GM21528 (cell line): ENCODE measurements around the gene GATC.
"Not testable (repeated sequence)": the region's sequence is repeated elsewhere in the genome, so short reads cannot be mapped to it uniquely, and the experiment has no call there.

Experiments used
- ATAC-seq: cut with Tn5 transposase; IDR thresholded peaks from one replicate; pipeline ENCODE4 v1.9.1; 2021; ENCODE audit warnings: mild to moderate bottlenecking, moderate library complexity; ENCODE audit not compliant: unreplicated experiment, low FRiP score

Gene GATC

DNA sequence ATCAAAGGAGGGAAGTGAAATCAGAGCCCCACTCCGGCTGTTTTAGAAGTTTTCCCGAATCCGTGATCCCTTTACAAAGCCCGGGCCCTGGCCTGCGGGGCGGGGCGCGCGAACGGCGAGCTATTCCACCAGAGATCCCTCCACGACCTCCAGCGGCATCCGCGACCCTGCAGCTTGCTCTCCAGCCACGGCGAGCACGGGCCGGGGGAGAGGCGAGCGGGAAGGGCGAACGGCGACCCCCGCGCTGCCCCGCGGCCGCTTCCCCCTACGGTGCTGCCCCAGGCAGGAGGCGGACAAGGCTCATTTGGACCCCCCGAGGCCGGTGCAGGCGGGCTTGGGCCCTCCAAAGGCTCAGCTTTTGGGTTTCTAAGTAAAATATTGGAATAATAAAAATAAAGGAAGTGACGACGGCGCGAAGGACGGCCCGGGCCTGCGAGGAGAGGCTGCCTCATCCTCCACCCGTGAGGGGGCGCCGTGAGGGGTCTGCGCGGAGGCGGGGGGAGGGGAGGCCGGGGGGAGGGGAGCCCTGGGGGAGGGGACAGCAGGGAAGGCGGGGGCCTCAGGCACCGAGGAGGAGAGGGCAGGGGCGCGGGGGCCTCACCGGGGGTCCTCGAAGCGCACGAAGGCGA lies 22.7 kb downstream of the GATC start:
- peak; percentile 30 for ATAC-seq

DNA sequence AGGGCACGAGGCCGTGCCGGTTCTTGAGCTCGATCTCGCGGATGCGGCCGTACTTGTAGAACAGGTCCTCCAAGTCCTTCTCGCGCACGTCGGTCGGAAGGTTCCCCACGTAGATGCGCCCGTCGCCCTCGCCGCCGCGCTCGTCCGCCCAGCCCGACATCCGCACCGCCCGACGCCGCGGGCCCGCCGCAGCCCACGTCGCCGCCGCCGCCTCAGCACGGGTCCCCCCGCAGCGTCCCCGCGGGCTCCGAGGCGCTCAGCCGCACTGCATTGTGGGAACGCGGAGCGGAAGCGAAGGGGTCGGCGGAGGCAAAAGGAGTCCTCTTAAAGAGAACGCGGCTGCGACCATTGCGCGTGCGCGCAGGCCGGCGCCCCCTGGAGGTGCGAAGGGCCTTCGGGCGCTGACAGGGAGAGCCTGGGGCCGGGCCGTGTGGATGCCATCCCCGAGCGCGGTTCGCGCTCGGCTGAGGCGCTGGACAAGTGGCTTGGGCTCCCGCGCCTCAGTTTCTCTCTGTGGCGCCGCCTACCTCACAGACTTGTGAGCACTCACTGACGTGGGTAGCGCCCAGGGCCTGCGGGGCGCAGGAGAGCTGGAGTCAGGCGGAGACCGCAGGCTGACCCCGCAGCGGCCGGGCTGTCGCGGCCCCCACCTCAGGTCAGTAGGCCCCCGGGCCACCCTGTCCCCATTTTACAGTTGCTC lies 23.4 kb downstream of the GATC start, which contains the start of gene SRSF9:
Gene SRSF9, minus strand, starts transcription at position 299 of the 700 bp plus-strand sequence. Its CDS starts 139 bp downstream, at position 160.
- peak; percentile 88 for ATAC-seq

DNA sequence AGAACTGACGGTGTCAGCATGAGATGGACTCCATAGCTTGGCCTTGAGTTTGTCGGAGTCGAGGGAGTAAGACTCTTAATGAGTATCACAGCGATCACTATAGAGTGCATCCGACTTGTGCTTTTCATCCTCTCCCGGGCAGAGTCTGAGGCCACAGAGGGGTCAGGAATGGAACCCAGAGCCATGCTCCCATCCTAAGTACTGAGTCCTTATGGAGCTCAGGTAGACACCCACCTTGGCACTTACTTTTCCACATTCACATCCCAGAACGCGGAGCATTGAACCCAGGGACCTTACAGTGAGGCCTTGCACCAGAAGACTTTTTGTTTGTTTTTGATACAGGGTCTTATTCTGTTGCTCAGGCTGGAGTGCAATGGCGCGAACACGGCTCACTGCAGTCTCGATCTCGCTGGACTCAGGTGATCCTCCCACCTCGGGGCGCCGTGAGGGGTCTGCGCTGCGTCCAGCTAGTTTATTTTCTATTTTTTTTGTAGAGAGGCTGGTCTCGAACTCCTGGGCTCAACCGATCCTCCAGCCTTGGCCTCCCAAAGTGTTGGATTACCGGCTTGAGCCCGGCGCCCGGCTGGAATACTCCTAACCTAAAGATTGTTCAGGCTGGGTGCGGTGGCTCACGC lies 24.0 kb downstream of the GATC start:
- ATAC-seq = peak; percentile 20

DNA sequence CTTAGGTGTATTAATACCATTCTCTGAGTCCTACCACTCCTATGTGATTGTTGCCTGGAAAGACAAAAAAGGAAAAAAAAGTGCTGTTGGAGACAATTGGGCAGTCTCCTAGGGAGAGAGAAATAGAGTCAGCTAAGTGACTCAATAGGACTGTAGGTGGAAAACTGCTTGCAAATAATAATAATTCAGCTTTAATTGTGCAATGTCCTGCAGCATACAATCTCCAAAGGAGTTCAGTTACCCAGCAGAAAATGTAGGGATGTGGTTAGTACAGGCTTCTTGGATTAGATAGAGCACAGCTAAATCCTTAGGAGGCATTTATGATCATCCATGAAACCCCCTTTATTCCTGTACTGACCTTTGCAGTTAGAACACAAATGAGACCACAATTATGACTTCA lies 26.3 kb downstream of the GATC start:
- ATAC-seq = no peak

DNA sequence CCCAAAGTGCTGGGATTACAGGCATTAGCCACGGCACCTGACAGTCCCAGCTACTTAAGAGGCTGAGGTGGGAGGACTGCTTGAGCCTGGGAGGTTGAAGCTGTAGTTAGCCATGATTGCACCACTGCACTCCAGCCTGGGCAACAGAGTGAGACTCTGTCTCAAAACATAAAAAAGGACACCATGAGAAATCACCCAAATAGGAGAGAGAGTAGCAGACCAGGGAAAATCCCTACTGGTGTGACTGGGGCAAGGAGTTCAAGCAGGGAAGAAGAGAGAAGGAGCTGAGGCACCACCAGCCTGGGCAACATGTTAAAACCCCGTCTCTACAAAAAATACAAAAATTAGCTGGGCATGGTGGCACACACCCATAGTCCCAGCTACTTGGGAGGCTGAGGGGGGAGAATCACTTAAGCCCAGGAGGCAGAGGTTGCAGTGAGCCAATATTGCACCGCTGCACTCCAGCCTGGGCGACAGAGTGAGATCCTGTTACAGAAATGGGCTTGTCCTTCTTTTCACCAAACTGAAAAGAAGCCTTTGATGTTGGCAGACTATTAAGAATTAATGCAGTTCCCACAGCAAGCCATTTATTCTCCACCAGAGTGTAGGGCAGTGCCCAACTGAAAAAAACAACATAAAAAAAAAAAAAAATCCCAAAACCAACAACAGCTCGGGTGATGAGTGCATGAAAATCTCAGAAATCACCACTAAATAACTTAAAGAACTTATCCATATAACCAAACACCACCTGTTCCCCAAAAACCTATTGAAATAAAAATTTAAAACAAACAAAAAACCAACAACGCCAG lies 27.8 kb downstream of the GATC start:
- no peak for ATAC-seq

DNA sequence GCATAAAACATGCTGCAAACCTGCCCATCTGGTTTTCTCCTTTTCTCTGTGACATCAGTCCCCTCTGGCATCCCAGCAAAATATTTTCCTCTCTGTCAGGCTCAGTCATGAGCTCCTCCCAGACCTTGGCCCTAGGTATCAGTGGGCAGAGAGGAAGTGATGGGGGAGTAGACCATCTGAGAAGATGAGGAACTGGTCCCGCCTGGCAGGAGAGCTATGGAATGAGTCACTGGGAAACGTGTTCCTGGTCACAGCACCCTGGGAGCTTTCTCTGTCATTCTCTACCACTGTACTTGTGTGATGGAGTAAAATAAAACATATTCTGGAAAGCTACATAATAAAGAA lies 28.3 kb downstream of the GATC start:
- no peak for ATAC-seq

DNA sequence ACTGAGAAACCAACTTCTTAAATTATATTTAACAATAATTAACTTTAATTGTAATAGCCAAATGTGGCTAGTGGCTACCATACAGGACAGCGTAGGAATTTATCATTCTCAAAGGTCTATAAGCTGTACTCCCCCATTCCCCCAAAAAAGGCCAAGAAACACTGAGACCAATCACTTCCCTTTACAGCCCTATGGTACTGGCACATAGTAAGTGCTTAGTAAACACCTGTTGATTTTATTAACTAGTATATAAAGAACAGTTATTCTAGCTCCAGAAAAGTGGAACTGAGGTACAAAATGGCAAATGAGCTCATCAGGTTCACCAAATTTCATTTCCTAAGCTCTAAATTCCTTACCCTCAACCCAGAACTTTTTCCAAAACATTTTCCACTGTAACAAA lies 29.4 kb downstream of the GATC start:
- no peak for ATAC-seq

DNA sequence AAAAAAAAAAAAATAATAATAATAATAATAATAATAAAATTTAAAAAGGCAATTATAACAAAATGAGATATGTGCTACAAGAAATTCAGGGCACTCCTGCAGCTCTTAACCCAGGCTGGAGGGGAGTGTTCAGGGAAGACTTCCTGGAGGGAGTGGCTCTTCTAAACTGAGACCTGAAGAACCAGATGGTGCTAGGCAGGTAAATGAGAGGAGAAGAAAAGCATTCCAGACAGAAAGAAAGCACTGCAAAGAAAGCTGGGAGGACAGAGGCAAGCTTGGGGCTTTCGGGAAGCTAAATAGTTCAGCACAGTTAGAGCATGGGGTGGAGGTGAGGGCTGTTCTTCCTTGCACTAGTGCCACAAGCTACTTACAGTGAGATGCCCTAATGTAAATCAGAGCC lies 33.2 kb downstream of the GATC start:
- no peak for ATAC-seq

DNA sequence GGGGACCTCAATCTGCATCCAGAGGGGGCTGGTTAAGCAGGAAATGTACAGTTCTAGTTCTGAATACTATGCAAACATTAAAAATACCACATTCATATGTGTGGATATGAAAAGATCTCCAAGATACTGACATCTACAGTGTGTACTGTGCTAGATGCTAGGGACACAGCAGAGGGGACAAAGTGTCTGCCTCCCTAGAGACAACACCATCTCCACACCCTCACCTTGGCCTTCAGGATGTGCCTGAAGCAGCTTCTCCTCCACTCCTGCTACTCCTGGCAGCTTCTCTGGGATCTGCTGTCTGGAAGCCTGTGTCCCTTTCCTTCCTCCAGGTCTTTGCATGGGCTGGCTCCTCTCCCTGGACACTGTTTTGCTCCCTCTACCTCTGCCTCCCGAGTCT lies 34.0 kb downstream of the GATC start:
- no peak for ATAC-seq

DNA sequence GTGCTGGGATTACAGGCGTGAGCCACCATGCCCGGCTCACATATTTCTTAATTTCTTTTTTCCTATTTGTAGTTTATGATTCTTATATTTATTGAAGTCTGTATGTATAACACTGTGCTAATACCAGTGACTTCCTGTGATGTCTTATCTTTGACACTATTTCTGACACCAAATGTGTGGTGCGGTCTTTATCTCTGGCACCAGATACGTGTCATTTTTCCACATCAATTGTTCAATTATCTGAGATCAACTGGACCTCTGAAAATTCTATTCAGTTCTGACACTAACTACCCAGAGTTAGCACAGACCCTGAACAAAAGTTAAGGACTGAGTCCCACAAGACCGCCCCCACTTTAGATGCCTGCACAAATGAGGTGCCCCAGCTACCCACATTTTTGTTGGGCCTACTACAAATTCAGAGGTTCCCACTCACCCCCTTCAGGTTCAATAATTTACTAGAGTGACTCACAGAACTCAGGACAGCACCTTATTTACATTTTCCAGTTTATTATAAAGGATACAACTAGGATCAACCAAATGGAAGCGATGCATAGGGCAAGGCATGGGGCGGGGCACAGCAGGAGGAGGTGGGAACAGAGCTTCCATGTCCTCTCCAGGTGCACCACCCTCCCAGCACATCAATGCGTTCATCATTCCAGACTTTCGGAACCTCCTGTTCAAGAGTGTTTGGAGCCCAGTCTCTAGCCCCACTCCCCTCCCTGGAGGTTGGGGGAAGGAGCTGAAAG lies 35.0 kb downstream of the GATC start:
- no peak for ATAC-seq

DNA sequence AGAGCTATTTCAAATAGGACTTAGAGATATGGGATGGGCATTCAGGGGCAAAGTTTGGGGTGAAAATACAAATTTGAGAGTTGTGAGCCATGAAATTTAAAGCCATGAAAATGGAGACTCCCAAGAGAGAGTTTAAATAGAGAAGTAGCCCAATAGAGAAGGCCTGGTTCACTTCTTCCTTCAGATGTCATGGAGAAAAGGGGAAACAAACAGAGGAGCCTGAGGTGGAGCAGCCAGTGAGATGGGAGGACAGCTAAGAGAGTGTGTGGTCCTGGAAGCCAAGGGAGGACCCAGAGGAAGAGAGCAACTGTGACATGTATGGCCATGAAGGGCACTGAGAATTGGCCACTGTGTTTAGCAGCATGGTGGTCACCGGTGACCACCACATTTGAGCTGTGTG lies 37.4 kb downstream of the GATC start:
- ATAC-seq = no peak

DNA sequence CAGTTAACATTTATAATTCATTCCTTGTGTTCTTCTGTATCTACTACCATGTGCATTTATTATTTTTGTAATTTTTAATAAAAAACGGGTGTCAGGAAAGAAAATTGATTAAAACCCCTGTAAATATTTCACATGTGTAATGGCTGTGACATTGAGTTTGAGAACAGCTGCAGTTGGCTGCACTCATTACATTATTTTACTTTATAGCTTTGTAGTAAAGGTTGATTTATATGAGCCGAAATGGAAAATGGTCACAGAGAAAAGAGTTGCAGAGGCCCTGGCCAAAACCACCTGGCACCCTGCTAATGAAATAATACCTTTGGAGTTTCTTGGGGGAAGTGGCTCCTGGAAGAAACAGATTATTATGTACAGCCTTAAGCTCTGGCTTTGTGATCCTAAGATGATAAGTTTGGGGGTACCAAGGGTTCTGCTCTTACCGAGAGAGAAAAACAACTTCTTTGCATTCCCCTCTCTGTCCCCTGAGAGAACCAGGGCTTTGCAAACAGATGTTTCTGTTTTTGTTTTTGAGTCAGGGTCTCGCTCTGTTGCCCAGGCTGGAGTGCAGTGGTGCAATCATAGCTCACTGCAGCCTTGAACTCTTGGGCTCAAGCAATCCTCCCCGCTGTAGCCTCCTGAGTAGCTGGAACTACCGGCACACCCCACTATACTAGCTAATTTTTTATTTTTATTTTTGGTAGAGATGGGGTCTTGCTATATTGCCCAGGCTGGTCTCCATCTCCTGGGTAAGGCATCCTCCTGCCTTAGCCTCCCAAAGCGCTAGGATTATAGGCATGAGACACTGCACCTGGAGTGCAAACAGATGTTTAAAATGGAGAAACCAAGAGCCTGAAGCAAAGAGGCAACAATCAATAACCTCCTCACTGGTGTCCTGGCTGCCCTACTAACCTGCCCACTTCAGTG lies 40.0 kb downstream of the GATC start:
- ATAC-seq = no peak

DNA sequence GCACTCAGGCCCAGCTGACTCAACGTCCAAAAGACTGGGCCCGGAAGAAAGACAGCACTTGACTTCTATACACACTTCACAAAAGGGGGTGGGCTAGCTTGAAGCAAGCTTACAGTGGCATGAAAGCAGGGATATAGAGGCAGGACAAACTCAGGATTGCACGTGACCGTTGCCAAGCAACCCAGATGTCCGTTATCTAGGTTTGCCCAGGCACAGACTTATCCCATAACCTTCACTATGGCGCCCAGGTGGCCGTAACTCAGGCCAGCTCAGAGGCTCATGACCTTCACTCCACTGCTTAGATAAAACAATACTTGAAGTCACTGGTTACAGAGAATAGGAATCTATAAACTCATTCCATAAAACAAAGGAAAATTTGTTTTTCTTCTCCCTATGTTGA lies 41.3 kb downstream of the GATC start:
- ATAC-seq = not testable (repeated sequence)

DNA sequence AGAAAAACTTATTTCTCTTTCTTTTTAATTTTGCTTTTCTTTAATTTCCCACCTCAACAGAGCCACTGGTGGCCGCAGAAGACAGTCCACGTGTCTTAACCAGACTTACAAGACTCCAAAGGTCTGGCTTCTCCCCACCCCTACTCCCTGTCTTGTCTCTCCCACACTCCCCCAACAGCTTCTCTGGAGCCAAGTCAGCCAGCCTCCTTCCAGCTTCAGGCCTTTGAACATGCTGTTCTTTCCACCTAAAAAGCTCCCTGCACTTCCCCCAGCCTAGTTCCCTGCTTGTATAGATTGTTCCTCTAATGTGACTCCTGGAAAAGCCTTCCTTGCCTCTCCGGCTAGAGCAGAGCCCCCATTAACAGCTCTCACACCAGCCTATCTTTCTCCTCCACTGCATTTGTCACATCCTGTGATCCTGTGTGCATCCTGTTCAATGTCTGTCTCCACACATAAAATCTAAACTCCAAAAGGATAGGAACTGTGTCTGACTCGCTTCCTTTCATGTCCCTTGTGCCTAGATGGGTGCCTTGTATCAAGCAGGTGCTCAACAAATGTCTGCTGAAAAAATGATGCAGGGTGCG lies 41.9 kb downstream of the GATC start:
- no peak for ATAC-seq

DNA sequence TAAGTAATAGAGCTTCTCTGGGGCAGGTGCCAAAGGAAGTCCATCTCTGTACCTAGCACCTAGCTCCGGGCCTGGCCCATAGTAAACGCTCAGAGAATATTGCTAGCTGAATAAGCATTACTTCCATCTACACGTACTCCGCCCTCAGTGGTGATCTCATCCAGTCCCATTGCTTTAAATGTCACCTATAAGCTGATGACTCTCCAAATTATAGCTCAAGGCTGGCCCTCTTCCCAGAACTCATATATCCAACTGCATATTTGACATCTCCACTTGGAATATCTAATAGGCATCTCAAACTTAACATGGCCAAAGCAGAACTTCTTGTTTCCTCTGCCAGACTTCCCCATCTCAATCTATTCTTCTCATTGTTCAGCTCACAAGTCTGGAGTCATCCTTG lies 42.8 kb downstream of the GATC start:
- no peak for ATAC-seq

DNA sequence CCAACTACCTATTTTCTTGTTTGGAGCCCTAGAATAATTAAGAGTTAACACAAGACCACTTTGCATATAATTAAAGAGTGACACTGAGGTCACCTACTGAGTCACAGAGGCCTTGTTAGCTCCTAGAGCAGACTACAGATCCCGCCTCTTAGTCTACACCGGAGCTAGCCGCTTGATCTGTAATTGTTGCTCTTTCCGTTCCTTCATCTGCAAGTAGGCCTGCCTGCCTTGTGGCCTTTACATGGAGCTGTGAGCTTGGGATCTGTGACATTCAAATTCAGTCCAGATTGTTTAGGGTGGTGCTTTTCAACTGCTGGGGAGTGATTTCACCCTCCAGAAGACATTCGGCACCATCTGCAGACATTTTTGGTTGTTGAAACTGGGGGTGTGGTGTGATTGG lies 44.1 kb downstream of the GATC start:
- no peak for ATAC-seq

DNA sequence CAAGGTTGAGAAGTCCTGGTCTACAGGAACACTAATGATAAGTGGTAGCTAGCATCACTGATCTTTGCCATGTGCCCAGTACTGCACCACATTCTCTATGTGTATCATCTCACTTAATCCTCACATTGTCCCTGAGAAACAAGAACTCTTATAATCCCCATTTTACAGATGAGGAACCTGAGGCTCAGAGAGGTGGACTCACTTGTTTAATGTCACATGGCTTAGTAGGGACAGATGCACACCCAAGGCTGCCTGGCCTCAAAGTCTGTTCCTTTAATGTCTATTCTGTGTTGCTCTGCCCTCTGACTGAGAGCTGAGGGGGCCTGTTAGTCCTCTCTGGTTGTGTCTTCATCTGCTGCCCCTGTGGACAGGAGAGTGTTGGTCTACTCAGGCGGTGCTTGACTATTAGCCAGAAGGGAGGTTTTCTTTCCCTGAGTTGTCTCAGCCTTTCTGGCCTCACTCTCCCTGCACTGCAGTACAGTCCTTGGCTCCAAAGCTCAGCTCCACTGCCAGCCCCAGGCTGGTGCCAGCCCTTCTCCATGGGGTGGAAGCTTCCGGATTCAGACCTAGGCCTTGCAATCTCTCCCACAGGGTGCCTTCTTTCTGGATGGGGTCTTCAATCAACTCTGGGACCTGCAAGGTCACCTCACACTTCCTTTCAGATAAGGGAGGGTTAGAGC lies 44.7 kb downstream of the GATC start:
- no peak for ATAC-seq

DNA sequence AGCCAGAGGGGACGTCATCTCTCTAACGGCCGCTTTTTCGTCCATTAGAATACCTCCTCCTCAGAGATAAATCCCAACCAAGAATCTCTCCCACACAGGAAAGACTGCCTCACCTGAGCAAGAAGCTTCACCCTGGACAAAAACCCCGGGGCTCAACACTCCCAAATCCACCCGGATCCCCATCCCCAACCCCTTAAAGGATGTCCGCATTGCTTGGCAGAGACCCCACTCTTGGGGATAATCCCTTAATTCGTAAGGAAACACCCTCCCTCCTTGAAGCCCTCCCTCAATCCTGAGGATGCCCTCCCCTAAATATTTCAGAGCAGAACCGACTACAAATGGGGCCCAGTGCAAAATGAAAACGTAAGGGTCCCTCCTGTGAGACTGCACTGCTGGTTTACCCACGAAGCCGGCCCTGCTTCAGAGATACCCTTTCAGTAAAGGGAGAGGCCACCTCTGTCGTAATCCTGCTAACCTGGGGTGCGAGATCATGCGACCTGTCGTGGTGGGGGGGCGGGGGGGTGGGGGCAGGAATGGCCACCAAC lies 49.0 kb downstream of the GATC start:
- ATAC-seq = peak; percentile 22
